Osteocyte (in vitro differentiated cells): ENCODE measurements around the gene ZNF827. TPM values are rescaled to one million over a fixed set of nuclear protein-coding genes. Genes with fewer than 3 reads are reported as not detected.

Source experiments
- DNase-seq: peaks from one replicate; pipeline ENCODE4 v3.0.0; 2021; ENCODE audit warnings: mixed read lengths; ENCODE audit not compliant: unreplicated experiment; ENCODE audit errors: extremely low spot score
- H3K27ac Mint-ChIP-seq: one replicate; pipeline ENCODE4 v1.8.0; 2021; ENCODE audit warnings: mild to moderate bottlenecking, mixed read lengths; ENCODE audit not compliant: unreplicated experiment
- H3K27me3 Mint-ChIP-seq: one replicate; pipeline ENCODE4 v1.8.0; 2021; ENCODE audit warnings: mixed read lengths; ENCODE audit not compliant: unreplicated experiment
- H3K36me3 Mint-ChIP-seq: one replicate; pipeline ENCODE4 v1.8.0; 2021; ENCODE audit warnings: mixed read lengths; ENCODE audit not compliant: unreplicated experiment
- H3K4me1 Mint-ChIP-seq: one replicate; pipeline ENCODE4 v1.8.0; 2021; ENCODE audit warnings: mixed read lengths; ENCODE audit not compliant: unreplicated experiment
- H3K4me3 Mint-ChIP-seq: one replicate; pipeline ENCODE4 v1.8.0; 2021; ENCODE audit warnings: mild to moderate bottlenecking, moderate library complexity, mixed read lengths; ENCODE audit not compliant: unreplicated experiment
- H3K9me3 Mint-ChIP-seq: one replicate; pipeline ENCODE4 v1.8.0; 2021; ENCODE audit warnings: mixed read lengths; ENCODE audit not compliant: unreplicated experiment
- CTCF ChIP-seq: fragments of 200-600 bp; sonication (generic); IDR thresholded peaks from 2 replicates; pipeline ENCODE4 v1.5.0; 2021; ENCODE audit warnings: antibody characterized with exemption, mild to moderate bottlenecking, moderate library complexity
- total RNA-seq: library from RNA; stranded (reverse); gene quantifications from 2 replicates; pipeline ENCODE4 v1.2.1, GENCODE V29; 2021

Gene ZNF827
- total RNA-seq, 1 donor from 2014 or later: 22.5 TPM

GRCh38 chr4:145827885-145828284 is 110.7 kb downstream of the ZNF827 start:
- no peak for DNase-seq
- no peak for TF ChIP-seq CTCF
- no peaks in the 10 kb centered on the region for H3K27me3 Mint-ChIP-seq
- H3K4me3 Mint-ChIP-seq: no peak overlapping the region
- no peaks in the 10 kb centered on the region for H3K9me3 Mint-ChIP-seq
- peaks cover 10% of the 10 kb centered on the region for H3K36me3 Mint-ChIP-seq
- H3K27ac Mint-ChIP-seq: no peak overlapping the region
- peaks cover 15% of the 10 kb centered on the region for H3K4me1 Mint-ChIP-seq

- Mint-ChIP-seq H3K4me3 (no peak overlapping the region), H3K27ac (no peak overlapping the region), H3K9me3 (no peaks in the 10 kb centered on the region), H3K27me3 (no peaks in the 10 kb centered on the region), H3K36me3 (peaks cover 13% of the 10 kb centered on the region), H3K4me1 (peaks cover 17% of the 10 kb centered on the region)
- DNase-seq: no peak
- TF ChIP-seq CTCF: no peak
Measured at GRCh38 chr4:145825255-145825654, 113.4 kb downstream of the ZNF827 start.

- Mint-ChIP-seq H3K4me1 (peaks cover 9% of the 10 kb centered on the region), H3K27ac (no peak overlapping the region), H3K9me3 (no peaks in the 10 kb centered on the region), H3K4me3 (no peak overlapping the region), H3K27me3 (no peaks in the 10 kb centered on the region), H3K36me3 (peaks cover 14% of the 10 kb centered on the region)
- TF ChIP-seq CTCF: no peak
- DNase-seq: no peak
Measured at GRCh38 chr4:145824463-145824862, 114.2 kb downstream of the ZNF827 start.

- peaks cover 14% of the 10 kb centered on the region for H3K36me3 Mint-ChIP-seq
- no peaks in the 10 kb centered on the region for H3K27me3 Mint-ChIP-seq
- H3K9me3 Mint-ChIP-seq: no peaks in the 10 kb centered on the region
- DNase-seq: no peak
- peaks cover 3% of the 10 kb centered on the region for H3K4me1 Mint-ChIP-seq
- H3K27ac Mint-ChIP-seq: no peak overlapping the region
- TF ChIP-seq CTCF: no peak
- no peak overlapping the region for H3K4me3 Mint-ChIP-seq
Measured at GRCh38 chr4:145823743-145824142, 114.9 kb downstream of the ZNF827 start.

GRCh38 chr4:145822581-145822980 is 116.0 kb downstream of the ZNF827 start:
- H3K9me3 Mint-ChIP-seq: no peaks in the 10 kb centered on the region
- no peak overlapping the region for H3K27ac Mint-ChIP-seq
- H3K4me3 Mint-ChIP-seq: no peak overlapping the region
- H3K4me1 Mint-ChIP-seq: peaks cover 2% of the 10 kb centered on the region
- H3K36me3 Mint-ChIP-seq: peaks cover 10% of the 10 kb centered on the region
- no peak for DNase-seq
- no peak for TF ChIP-seq CTCF
- H3K27me3 Mint-ChIP-seq: no peaks in the 10 kb centered on the region
